Testis (tissue), 2 donors: ENCODE measurements around the gene NSMCE4A.
A peak's percentile ranks its signal among the peaks of the same experiment; 100 is the strongest.

ENCODE experiments used
- POLR2A ChIP-seq: fragments of 450-650 bp; IDR thresholded peaks from one replicate; pipeline ENCODE4 v1.6.1; 2017; ENCODE audit warnings: antibody characterized with exemption, mild to moderate bottlenecking, moderate library complexity
- TF ChIP-seq, protein P1 (sequence below), 3 experiments: fragments of 450-650 bp in 2 of 3; fragments of 200-600 bp in 1 of 3; sonication (generic) in 1 of 3; IDR thresholded peaks; one replicate each; pipeline ENCODE4 v1.5.1; 2016 to 2019; ENCODE audit warnings: antibody characterized with exemption in 3 of 3, mild to moderate bottlenecking in 2 of 3, moderate library complexity in 1 of 3

DNA sequence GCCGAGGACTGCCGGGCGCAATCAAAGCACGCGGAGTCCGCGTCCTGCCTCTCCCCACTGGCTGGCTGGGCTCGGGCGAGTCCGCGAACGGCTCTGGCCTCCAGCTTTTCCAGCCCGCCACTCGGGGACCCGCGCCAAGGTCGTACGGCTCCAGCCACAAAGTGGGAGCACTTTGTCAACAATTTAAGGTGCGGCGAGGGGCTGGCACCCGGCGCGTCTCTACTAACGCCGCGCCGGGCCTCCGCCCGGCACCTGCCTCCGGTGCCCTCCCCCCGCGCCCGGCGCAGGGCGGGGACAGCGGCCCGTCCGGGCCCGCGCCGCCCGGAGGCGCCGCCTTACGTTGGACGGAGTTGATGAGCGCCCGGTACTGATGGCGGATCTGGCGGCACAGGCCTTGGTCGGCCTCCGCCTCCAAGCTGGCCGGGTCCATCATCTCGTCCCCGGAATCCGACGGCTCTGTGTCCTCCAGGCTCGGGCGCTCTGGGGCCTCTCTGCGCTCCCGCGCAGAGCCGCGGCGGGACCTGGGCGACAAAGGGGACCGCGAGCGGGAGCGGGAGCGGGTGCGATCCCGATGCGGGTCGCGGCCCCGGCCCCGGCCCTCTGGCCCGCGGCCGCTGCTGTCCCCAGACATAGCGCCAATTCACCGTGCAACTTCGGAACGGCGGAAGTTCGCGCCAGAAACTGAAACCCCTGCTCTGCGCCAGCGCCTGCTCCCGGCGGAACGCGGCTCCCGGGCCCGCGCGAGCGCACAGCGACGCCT lies at the start of gene NSMCE4A:
- TF ChIP-seq, protein P1, sequence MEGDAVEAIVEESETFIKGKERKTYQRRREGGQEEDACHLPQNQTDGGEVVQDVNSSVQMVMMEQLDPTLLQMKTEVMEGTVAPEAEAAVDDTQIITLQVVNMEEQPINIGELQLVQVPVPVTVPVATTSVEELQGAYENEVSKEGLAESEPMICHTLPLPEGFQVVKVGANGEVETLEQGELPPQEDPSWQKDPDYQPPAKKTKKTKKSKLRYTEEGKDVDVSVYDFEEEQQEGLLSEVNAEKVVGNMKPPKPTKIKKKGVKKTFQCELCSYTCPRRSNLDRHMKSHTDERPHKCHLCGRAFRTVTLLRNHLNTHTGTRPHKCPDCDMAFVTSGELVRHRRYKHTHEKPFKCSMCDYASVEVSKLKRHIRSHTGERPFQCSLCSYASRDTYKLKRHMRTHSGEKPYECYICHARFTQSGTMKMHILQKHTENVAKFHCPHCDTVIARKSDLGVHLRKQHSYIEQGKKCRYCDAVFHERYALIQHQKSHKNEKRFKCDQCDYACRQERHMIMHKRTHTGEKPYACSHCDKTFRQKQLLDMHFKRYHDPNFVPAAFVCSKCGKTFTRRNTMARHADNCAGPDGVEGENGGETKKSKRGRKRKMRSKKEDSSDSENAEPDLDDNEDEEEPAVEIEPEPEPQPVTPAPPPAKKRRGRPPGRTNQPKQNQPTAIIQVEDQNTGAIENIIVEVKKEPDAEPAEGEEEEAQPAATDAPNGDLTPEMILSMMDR (IDR thresholded peaks at IDR 0.05), result peak in 1 of 3 experiments; percentile 46
- no peak for TF ChIP-seq POLR2A
